ENCODE results near the gene PLEKHM3. TPM values are rescaled to one million over a fixed set of nuclear protein-coding genes. Genes with fewer than 3 reads are reported as not detected.

Gene PLEKHM3
- total and polyA plus RNA-seq, 2 of the 13 experiments (the other 11 are each of a cell fraction or from before 2014, with no cell fraction given) = 4.5 to 4.7 TPM

GRCh38 chr2:208031608-208032019, 6.3 kb upstream of the PLEKHM3 start (continued):
- TF ChIP-seq ZNF780A (CRISPR knock-in tag; IDR thresholded peaks at IDR 0.05) (no peak), ZNF292 (CRISPR knock-in tag; IDR thresholded peaks at IDR 0.05; ENCODE audit: borderline replicate concordance, low read depth) (0 out of 2 replicates have a peak, but pooled peaks have one; percentile 39), MXD3 (CRISPR knock-in tag; IDR thresholded peaks at IDR 0.05) (no peak), GMEB2 (CRISPR knock-in tag; IDR thresholded peaks at IDR 0.05; ENCODE audit: low read depth) (no peak), ZNF329 (CRISPR knock-in tag; IDR thresholded peaks at IDR 0.05; ENCODE audit: low read depth) (no peak), ZNF646 (CRISPR knock-in tag; IDR thresholded peaks at IDR 0.05) (no peak), ZBTB20 (CRISPR knock-in tag; IDR thresholded peaks at IDR 0.05; ENCODE audit: borderline replicate concordance, low read depth) (0 out of 2 replicates have a peak, but pooled peaks have one; percentile 29), SALL1 (CRISPR knock-in tag; IDR thresholded peaks at IDR 0.05) (peak; percentile 74; the same call in 1 of the 2 replicates), CENPX (CRISPR knock-in tag; IDR thresholded peaks at IDR 0.05) (no peak), ZNF281 (CRISPR knock-in tag; IDR thresholded peaks at IDR 0.05; ENCODE audit: borderline replicate concordance) (peak; percentile 31; the same call in 1 of the 2 replicates), SOX5 (CRISPR knock-in tag; IDR thresholded peaks at IDR 0.05; ENCODE audit: borderline replicate concordance) (peak; percentile 85; the same call in 1 of the 2 replicates), RERE (CRISPR knock-in tag; IDR thresholded peaks at IDR 0.05; ENCODE audit: low read depth) (peak; percentile 71)

All from HepG2 (cell line).